Thoracic aorta (tissue), 2 donors: ENCODE data around the gene USP34. TPM values are rescaled to one million over a fixed set of nuclear protein-coding genes. Genes with fewer than 3 reads are reported as not detected.
"Not testable (repeated sequence)": the region's sequence is repeated elsewhere in the genome, so short reads cannot be mapped to it uniquely, and the experiment has no call there.

Experiments used
- ATAC-seq: fragments of 150-250 bp; one replicate; pipeline ENCODE4 v1.8.0; 2017; ENCODE audit warnings: low read depth; ENCODE audit not compliant: insufficient number of reproducible peaks, low FRiP score
- DNase-seq: peaks from one replicate; pipeline ENCODE4 v3.0.0-alpha.2; 2020; ENCODE audit warnings: low spot score
- H3K27ac ChIP-seq, 2 donors: fragments of 200-600 bp; sonication (generic); 1 replicate in 1 of 2; 2 replicates in 1 of 2; pipeline ENCODE4 v1.5.1; 2016; ENCODE audit warnings: mild to moderate bottlenecking in 2 of 2, moderate library complexity in 2 of 2
- H3K27me3 ChIP-seq: fragments of 200-600 bp; sonication (generic); replicated peaks from 2 replicates; pipeline ENCODE4 v1.6.0; 2016; ENCODE audit warnings: mild to moderate bottlenecking; ENCODE audit not compliant: insufficient read depth
- H3K36me3 ChIP-seq: fragments of 200-600 bp; sonication (generic); one replicate; pipeline ENCODE4 v1.5.1; 2016
- H3K4me1 ChIP-seq, 2 donors: fragments of 200-600 bp; sonication (generic); 1 replicate in 1 of 2; 2 replicates in 1 of 2; pipeline versions ENCODE4 v1.5.1 to v1.6.0; 2016; ENCODE audit warnings: low read depth in 2 of 2, mild to moderate bottlenecking in 1 of 2; ENCODE audit not compliant: control insufficient read depth in 1 of 2
- H3K4me3 ChIP-seq: fragments of 200-600 bp; sonication (generic); 2 replicates; pipeline ENCODE4 v1.5.1; 2016; ENCODE audit warnings: mild to moderate bottlenecking
- H3K9me3 ChIP-seq: fragments of 200-600 bp; sonication (generic); 2 replicates; pipeline ENCODE4 v1.5.1; 2016
- CTCF ChIP-seq: fragments of 200-600 bp; sonication (generic); IDR thresholded peaks from one replicate; pipeline ENCODE4 v1.5.1; 2019; ENCODE audit warnings: antibody characterized with exemption
- total RNA-seq, 2 donors: library from RNA; depleted of rRNA; stranded (reverse); fragments of >200 nt; gene quantifications; one replicate each; pipeline versions ENCODE4 v1.1.0 to v1.2.3, GENCODE V29; 2016

USP34 gene
- total RNA-seq, 2 donors from 2014 or later, result 88.0 to 191 TPM

GRCh38 chr2:61214171-61214570, 256.7 kb downstream of the USP34 start:
- Histone ChIP-seq H3K4me1 (no peaks in the 10 kb centered on the region), H3K9me3 (no peaks in the 10 kb centered on the region), H3K36me3 (peaks cover 18% of the 10 kb centered on the region), H3K27ac (no peak overlapping the region), H3K27me3 (no peaks in the 10 kb centered on the region), H3K4me3 (no peak overlapping the region)
- DNase-seq, result no peak
- no peak for TF ChIP-seq CTCF
- no peak for ATAC-seq

GRCh38 chr2:61210332-61210981, 260.4 kb downstream of the USP34 start:
- TF ChIP-seq CTCF, result no peak
- DNase-seq (no peak), ATAC-seq (no peak)
- H3K4me1 ChIP-seq, result no peaks in the 10 kb centered on the region
- H3K9me3 ChIP-seq, result no peaks in the 10 kb centered on the region
- H3K36me3 ChIP-seq, result peaks cover 37% of the 10 kb centered on the region
- no peak overlapping the region for H3K4me3 ChIP-seq
- H3K27ac ChIP-seq, result no peak overlapping the region
- H3K27me3 ChIP-seq, result no peaks in the 10 kb centered on the region

- H3K9me3 ChIP-seq, result no peaks in the 10 kb centered on the region
- ATAC-seq (no peak), DNase-seq (no peak)
- H3K27ac ChIP-seq, result no peak overlapping the region
- peaks cover 42% of the 10 kb centered on the region for H3K36me3 ChIP-seq
- TF ChIP-seq CTCF, result no peak
- no peaks in the 10 kb centered on the region for H3K27me3 ChIP-seq
- no peaks in the 10 kb centered on the region for H3K4me1 ChIP-seq
- no peak overlapping the region for H3K4me3 ChIP-seq
Measured at GRCh38 chr2:61205132-61205531, 265.8 kb downstream of the USP34 start.

- Histone ChIP-seq H3K27ac (no peak overlapping the region), H3K4me1 (peaks cover 3 to 6% of the 10 kb centered on the region in 2 donors), H3K27me3 (no peaks in the 10 kb centered on the region), H3K4me3 (no peak overlapping the region), H3K36me3 (peaks cover 11% of the 10 kb centered on the region), H3K9me3 (no peaks in the 10 kb centered on the region)
- DNase-seq (no peak), ATAC-seq (no peak)
- no peak for TF ChIP-seq CTCF
Measured at GRCh38 chr2:61196671-61197070, 274.2 kb downstream of the USP34 start.

GRCh38 chr2:61194646-61195045, 276.2 kb downstream of the USP34 start:
- H3K27ac ChIP-seq, H3K27me3 ChIP-seq, H3K9me3 ChIP-seq, ATAC-seq, H3K4me1 ChIP-seq, H3K4me3 ChIP-seq, DNase-seq: not testable (repeated sequence)
- peaks cover 15% of the 10 kb centered on the region for H3K36me3 ChIP-seq
